B cell (primary cell): ENCODE measurements around the gene HECTD1. TPM values are rescaled to one million over a fixed set of nuclear protein-coding genes. Genes with fewer than 3 reads are reported as not detected.

ENCODE experiments used
- ATAC-seq: fragments of 200-7000 bp; cut with Tn5 transposase; one replicate; pipeline ENCODE4 v1.10.0; 2021; ENCODE audit warnings: low read depth, mild to moderate bottlenecking, moderate number of reproducible peaks, moderate library complexity
- CTCF ChIA-PET: fragments of 350-600 bp; sonication (Branson Sonifier 250); formaldehyde crosslinking; loops from one replicate; lab custom pipeline; 2021; ENCODE audit warnings: antibody characterized with exemption, inconsistent platforms; lab: Charles Lee
- POLR2A ChIA-PET: fragments of 350-600 bp; sonication (Branson Sonifier 250); formaldehyde crosslinking; loops from one replicate; lab custom pipeline; 2021; ENCODE audit warnings: antibody characterized with exemption; lab: Charles Lee
- DNase-seq: peaks from one replicate; pipeline ENCODE4 v3.0.0; 2013
- H2AFZ ChIP-seq: 2 replicates; pipeline ENCODE4 v1.6.1; 2012; ENCODE audit warnings: mild to moderate bottlenecking, low read depth, low read length; ENCODE audit not compliant: insufficient read depth, poor library complexity, severe bottlenecking
- H3K27ac ChIP-seq, 2 donors: 1 replicate in 1 of 2; 2 replicates in 1 of 2; pipeline ENCODE4 v1.5.1; 2012 to 2013; ENCODE audit warnings: low read length in 2 of 2, mild to moderate bottlenecking in 2 of 2, moderate library complexity in 1 of 2
- H3K27me3 ChIP-seq, 4 experiments: fragments of 200-600 bp in 1 of 4; sonication (generic) in 1 of 4; replicated peaks in 1 of 4; 1 replicate in 2 of 4; 2 replicates in 2 of 4; pipeline versions ENCODE4 v1.6.1 to v1.7.0; 2013 to 2016; ENCODE audit warnings: low read length in 3 of 4, mild to moderate bottlenecking in 2 of 4, mixed read lengths in 1 of 4, moderate library complexity in 1 of 4; ENCODE audit not compliant: insufficient read depth in 4 of 4, control insufficient read depth in 3 of 4; ENCODE audit errors: control extremely low read depth in 1 of 4
- H3K36me3 ChIP-seq, 2 experiments: replicated peaks in 1 of 2; 1 replicate in 1 of 2; 2 replicates in 1 of 2; pipeline versions ENCODE4 v1.6.1 to v1.7.1; 2013; ENCODE audit warnings: low read length in 1 of 2; ENCODE audit not compliant: insufficient read depth in 2 of 2, control insufficient read depth in 1 of 2; ENCODE audit errors: control extremely low read depth in 1 of 2, extremely low read depth in 1 of 2
- H3K4me1 ChIP-seq, 2 donors: fragments of 200-600 bp in 1 of 2; sonication (generic) in 1 of 2; 1 replicate in 1 of 2; 2 replicates in 1 of 2; pipeline versions ENCODE4 v1.5.1 to v1.6.1; 2013 to 2017; ENCODE audit warnings: low read length in 2 of 2; ENCODE audit not compliant: control insufficient read depth in 2 of 2, insufficient read depth in 2 of 2
- H3K4me2 ChIP-seq: replicated peaks from 2 replicates; pipeline ENCODE3; 2012; ENCODE audit warnings: mild to moderate bottlenecking, low read depth, low read length; ENCODE audit not compliant: poor library complexity, severe bottlenecking
- H3K4me3 ChIP-seq, 5 experiments: fragments of 200-600 bp in 1 of 5; sonication (generic) in 1 of 5; 1 replicate in 3 of 5; 2 replicates in 2 of 5; pipeline versions ENCODE4 v1.5.1 to v1.7.0; 2011 to 2016; ENCODE audit warnings: low read length in 4 of 5, mild to moderate bottlenecking in 4 of 5, low read depth in 2 of 5, control low read depth in 1 of 5, moderate library complexity in 1 of 5; ENCODE audit not compliant: insufficient read depth in 1 of 5; ENCODE audit errors: control extremely low read depth in 1 of 5, extremely low read depth in 1 of 5
- H3K79me2 ChIP-seq: fragments of 200-600 bp; sonication (generic); one replicate; pipeline ENCODE4 v1.6.0; 2016; ENCODE audit warnings: low read length; ENCODE audit not compliant: control insufficient read depth, insufficient read depth
- H3K9ac ChIP-seq: fragments of 200-600 bp; sonication (generic); 2 replicates; pipeline ENCODE4 v1.6.1; 2017; ENCODE audit warnings: mild to moderate bottlenecking, low read length, moderate library complexity
- H3K9me3 ChIP-seq, 3 donors: one replicate each; pipeline versions ENCODE4 v1.6.1 to v1.7.1; 2013; ENCODE audit warnings: low read length in 2 of 3; ENCODE audit not compliant: control insufficient read depth in 2 of 3, insufficient read depth in 1 of 3; ENCODE audit errors: control extremely low read depth in 1 of 3
- H4K20me1 ChIP-seq: 2 replicates; pipeline ENCODE4 v1.6.0; 2012; ENCODE audit warnings: mild to moderate bottlenecking, low read length; ENCODE audit not compliant: insufficient read depth, control insufficient read depth, poor library complexity, severe bottlenecking
- H3K27ac Mint-ChIP-seq: one replicate; pipeline ENCODE4 v1.8.0; 2021; ENCODE audit warnings: mixed read lengths
- H3K27me3 Mint-ChIP-seq: one replicate; pipeline ENCODE4 v1.8.0; 2021; ENCODE audit warnings: mixed read lengths
- H3K4me1 Mint-ChIP-seq: one replicate; pipeline ENCODE4 v1.8.0; 2021; ENCODE audit warnings: mixed read lengths
- H3K4me3 Mint-ChIP-seq: one replicate; pipeline ENCODE4 v1.8.0; 2021; ENCODE audit warnings: mixed read lengths
- H3K9me3 Mint-ChIP-seq: one replicate; pipeline ENCODE4 v1.8.0; 2022; ENCODE audit warnings: mixed read lengths; ENCODE audit not compliant: insufficient read depth
- CTCF ChIP-seq: fragments of 200-600 bp; IDR thresholded peaks from one replicate; pipeline ENCODE4 v1.8.0; 2022; ENCODE audit warnings: antibody characterized with exemption, mild to moderate bottlenecking
- EZH2 ChIP-seq: IDR thresholded peaks from 2 replicates; pipeline ENCODE4 v1.6.1; 2012; ENCODE audit warnings: borderline replicate concordance, low read depth, mild to moderate bottlenecking, moderate library complexity, low read length; ENCODE audit not compliant: insufficient read depth, poor library complexity, severe bottlenecking
- WGBS: methylation state at CpG from one replicate; pipeline ENCODE4 v1.1.5; 2013; ENCODE audit warnings: missing lambda C conversion rate; ENCODE audit not compliant: insufficient coverage; 5-methylcytosine and 5-hydroxymethylcytosine counted together
- intact Hi-C: fragments of 100-400 bp; cut with micrococcal nuclease; formaldehyde crosslinking; loops from one replicate; pipeline ENCODE4 v1.10.0; 2022
- polyA plus RNA-seq: library from polyadenylated mRNA; depleted of rRNA; stranded (reverse); fragments of >200 nt; gene quantifications from 2 replicates; pipeline ENCODE4 v1.2.3, GENCODE V29; 2012
- total RNA-seq, 2 donors: library from RNA; stranded (reverse); fragments of 120-200 nt in 1 of 2; gene quantifications; 1 replicate in 1 of 2; 2 replicates in 1 of 2; pipeline versions ENCODE4 v1.2.3 to v1.2.4, GENCODE V29; 2013 to 2022

The HECTD1 gene
- total and polyA plus RNA-seq, 2 donors (not counting 1 experiment from before 2014, with no cell fraction given) = 63.1 to 184 TPM

- H3K4me2 ChIP-seq = no peak overlapping the region
- intact Hi-C loops = no loop called here
- no peaks in the 10 kb centered on the region for H3K9me3 Mint-ChIP-seq
- H3K27me3 ChIP-seq = no peaks in the 10 kb centered on the region
- H3K27ac Mint-ChIP-seq = no peak overlapping the region
- POLR2A ChIA-PET = no interaction called here
- H2AFZ ChIP-seq = no peak overlapping the region
- H3K4me3 ChIP-seq = no peak overlapping the region
- CTCF ChIA-PET = no interaction called here
- no peaks in the 10 kb centered on the region for H4K20me1 ChIP-seq
- 100% methylated on average over 3 of the region's 4 CpGs for WGBS
- no peak overlapping the region for H3K27ac ChIP-seq
- no peak for TF ChIP-seq CTCF
- no peak for TF ChIP-seq EZH2
- no peak overlapping the region for H3K4me3 Mint-ChIP-seq
- H3K79me2 ChIP-seq = peaks cover 4% of the 10 kb centered on the region
- peaks cover 5% of the 10 kb centered on the region for H3K4me1 Mint-ChIP-seq
- no peak for DNase-seq
- no peak for ATAC-seq
- no peaks in the 10 kb centered on the region for H3K27me3 Mint-ChIP-seq
- no peaks in the 10 kb centered on the region for H3K4me1 ChIP-seq
- H3K36me3 ChIP-seq = peaks cover 0 to 76% of the 10 kb centered on the region in 2 experiments
- H3K9ac ChIP-seq = no peak overlapping the region
- no peaks in the 10 kb centered on the region for H3K9me3 ChIP-seq
Measured at GRCh38 chr14:31122921-31123320, 84.7 kb downstream of the HECTD1 start.

GRCh38 chr14:31122098-31122611 lies 85.4 kb downstream of the HECTD1 start:
- WGBS = 84% methylated on average over 6 of the region's 8 CpGs
- DNase-seq = peak; percentile 8
- H3K4me3 ChIP-seq = no peak overlapping the region
- no peak for TF ChIP-seq CTCF
- peaks cover 4% of the 10 kb centered on the region for H3K79me2 ChIP-seq
- no peaks in the 10 kb centered on the region for H3K4me1 ChIP-seq
- no peak overlapping the region for H3K4me2 ChIP-seq
- Mint-ChIP-seq H3K4me1 (peaks cover 3% of the 10 kb centered on the region), H3K27me3 (no peaks in the 10 kb centered on the region), H3K4me3 (no peak overlapping the region), H3K27ac (no peak overlapping the region), H3K9me3 (no peaks in the 10 kb centered on the region)
- POLR2A ChIA-PET = no interaction called here
- no peak overlapping the region for H3K27ac ChIP-seq
- H3K9me3 ChIP-seq = no peaks in the 10 kb centered on the region
- CTCF ChIA-PET = no interaction called here
- no peak overlapping the region for H3K9ac ChIP-seq
- intact Hi-C loops = no loop called here
- H2AFZ ChIP-seq = no peak overlapping the region
- no peaks in the 10 kb centered on the region for H4K20me1 ChIP-seq
- peaks cover 0 to 78% of the 10 kb centered on the region in 2 experiments for H3K36me3 ChIP-seq
- ATAC-seq = no peak
- H3K27me3 ChIP-seq = no peaks in the 10 kb centered on the region
